Fibroblast of lung (primary cell): ENCODE data around the gene PVALB.

ENCODE experiments used
- CTCF ChIP-seq, 2 donors: IDR thresholded peaks in 1 of 2; conservative IDR thresholded peaks in 1 of 2; 1 replicate in 1 of 2; 2 replicates in 1 of 2; pipeline ENCODE4 v1.5.1; 2011 to 2012; ENCODE audit warnings: low read length in 2 of 2, control low read depth in 1 of 2, inconsistent platforms in 1 of 2, low read depth in 1 of 2, mild to moderate bottlenecking in 1 of 2
- EZH2 ChIP-seq: IDR thresholded peaks from 2 replicates; pipeline ENCODE4 v1.5.1; 2012; ENCODE audit warnings: low read length, control low read depth, mild to moderate bottlenecking; ENCODE audit errors: missing control alignments

GRCh38 chr22:36765131-36765942, 51.5 kb downstream of the PVALB start:
- TF ChIP-seq CTCF (conservative IDR thresholded peaks at IDR 0.05 in 1 of 2, IDR thresholded peaks at IDR 0.05 in 1 of 2; ENCODE audit: low read depth in 1 of 2, low read length in 2 of 2) (no peak), EZH2 (no peak)
